ENCODE measurements around the gene CD82.

GRCh38 chr11:44565211-44565952 lies at the start of gene CD82:
- peak in 2 of 3 experiments; percentile 37 to 39 for TF ChIP-seq CTCF (optimal IDR thresholded peaks at IDR 0.05 in 1 of 3, IDR thresholded peaks at IDR 0.05 in 1 of 3, conservative IDR thresholded peaks at IDR 0.05 in 1 of 3; ENCODE audit: extremely low read depth in 1 of 3, insufficient read depth in 2 of 3, low read length in 3 of 3)
- TF ChIP-seq EZH2 (IDR thresholded peaks at IDR 0.05; ENCODE audit: low read length) = no peak
